ENCODE results near the gene CLDND1. TPM values are rescaled to one million over a fixed set of nuclear protein-coding genes. Genes with fewer than 3 reads are reported as not detected.
"Not testable (repeated sequence)": the region's sequence is repeated elsewhere in the genome, so short reads cannot be mapped to it uniquely, and the experiment has no call there.

The CLDND1 gene
- polyA plus RNA-seq (ENCODE audit: insufficient read length in 3 of 3): 100 to 1,000 TPM; 165 to 190 (median 179) TPM

DNA sequence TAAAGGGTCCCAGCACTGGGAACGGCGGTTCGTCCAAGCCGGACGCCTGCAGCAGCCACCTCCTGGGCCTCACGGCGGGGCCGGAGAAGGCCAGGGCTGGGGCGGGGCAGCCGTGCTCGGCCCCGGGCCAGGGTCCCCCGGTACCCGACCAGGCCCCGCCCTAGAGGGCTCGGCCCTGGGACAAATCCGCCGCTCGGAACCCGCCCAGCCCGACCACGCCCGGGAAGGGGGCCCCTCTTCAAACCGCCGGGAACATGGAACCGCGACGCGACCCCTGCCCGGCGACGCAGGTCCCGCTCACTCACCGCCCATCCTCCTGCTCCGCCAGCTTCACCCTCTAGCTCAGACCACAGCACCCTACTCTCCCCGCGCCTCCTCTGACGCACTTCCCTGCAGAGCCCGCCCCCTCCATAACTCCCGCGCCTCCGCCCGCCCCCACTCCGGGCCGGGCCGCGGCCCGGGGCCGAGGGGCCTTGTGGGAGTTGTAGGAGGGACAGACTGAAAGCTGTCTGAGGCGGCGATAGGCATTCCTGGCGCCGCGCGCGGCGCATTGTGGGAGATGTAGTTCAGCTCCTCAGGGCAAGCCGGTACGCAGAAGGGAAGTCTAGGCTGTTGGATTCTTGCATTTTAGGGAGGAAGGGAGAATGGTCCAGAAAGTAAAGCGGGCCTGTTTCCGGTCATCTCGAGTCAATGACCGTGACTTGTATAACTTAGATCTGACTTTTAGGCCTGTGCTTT, at the start of gene CLDND1:
CLDND1 (minus strand) TSS at position 359 of the 738 bp plus-strand sequence. CDS start 1,478 bp downstream, outside the sequence.
- DNase-seq (ENCODE audit: low read depth in 3 of 3, low spot score in 2 of 3): peak; percentile 90 to 93 (median 93)

- DNase-seq (ENCODE audit: low read depth in 3 of 3, low spot score in 2 of 3): no peak
These were observed 45.7 kb upstream of the CLDND1 start for GRCh38 chr3:98568402-98568801.

DNA sequence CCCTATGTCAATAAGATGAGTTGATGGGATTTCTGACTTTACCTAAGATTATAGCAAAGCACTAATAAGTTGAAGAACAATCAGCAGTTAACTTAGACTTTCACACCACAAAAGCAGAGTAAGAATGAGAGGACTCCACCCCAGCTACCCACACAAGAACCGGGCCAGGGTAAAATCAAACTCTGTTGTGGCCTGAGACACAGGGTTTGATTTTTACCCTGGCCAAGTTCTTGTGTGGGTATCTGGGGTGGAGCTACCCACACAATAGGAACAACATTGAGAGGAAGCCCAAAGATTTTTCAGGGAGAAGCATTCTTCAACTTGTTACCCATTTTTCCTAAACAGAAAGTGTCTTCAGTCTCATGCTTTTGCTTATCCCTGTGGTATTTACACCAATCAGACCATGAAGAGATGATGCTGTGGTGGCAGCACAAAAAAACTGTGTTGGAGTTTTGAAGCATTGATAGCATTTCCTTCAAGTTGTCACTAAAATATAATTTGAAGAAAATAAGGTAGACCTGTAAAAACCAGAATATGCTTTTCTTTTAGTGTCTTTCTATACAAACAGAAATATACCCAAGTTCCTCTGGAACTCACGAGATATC, 45.1 kb upstream of the CLDND1 start:
- no peak for DNase-seq (ENCODE audit: low read depth in 3 of 3, low spot score in 2 of 3)

DNA sequence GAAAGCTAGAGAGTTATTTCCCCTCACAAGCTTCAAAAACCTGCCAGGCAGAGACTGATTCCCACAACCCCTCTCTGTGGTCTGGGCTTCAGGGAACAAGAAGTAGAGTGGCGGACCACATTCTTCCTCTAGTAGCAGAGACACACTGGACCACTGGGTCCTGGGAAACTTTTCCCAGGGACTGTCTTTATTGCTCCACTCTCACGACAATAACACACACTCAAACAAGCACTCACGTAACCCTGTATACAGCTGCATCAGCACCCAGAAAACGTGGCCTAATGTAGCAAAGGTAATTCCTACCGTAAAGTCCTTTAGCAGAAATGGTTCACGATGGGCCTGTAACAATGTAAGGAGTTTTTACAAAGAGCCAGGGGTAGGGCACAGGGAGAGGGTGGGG, 43.1 kb upstream of the CLDND1 start:
- DNase-seq (ENCODE audit: low read depth in 3 of 3, low spot score in 2 of 3): no peak

GRCh38 chr3:98565237-98565643, 42.5 kb upstream of the CLDND1 start:
- no peak for DNase-seq (ENCODE audit: low read depth in 3 of 3, low spot score in 2 of 3)

- DNase-seq (ENCODE audit: low read depth in 3 of 3, low spot score in 2 of 3): no peak
These were observed 41.7 kb upstream of the CLDND1 start for GRCh38 chr3:98564282-98565005.

- DNase-seq (ENCODE audit: low read depth in 3 of 3, low spot score in 2 of 3): no peak
These were observed 41.1 kb upstream of the CLDND1 start for GRCh38 chr3:98563661-98564281.

DNA sequence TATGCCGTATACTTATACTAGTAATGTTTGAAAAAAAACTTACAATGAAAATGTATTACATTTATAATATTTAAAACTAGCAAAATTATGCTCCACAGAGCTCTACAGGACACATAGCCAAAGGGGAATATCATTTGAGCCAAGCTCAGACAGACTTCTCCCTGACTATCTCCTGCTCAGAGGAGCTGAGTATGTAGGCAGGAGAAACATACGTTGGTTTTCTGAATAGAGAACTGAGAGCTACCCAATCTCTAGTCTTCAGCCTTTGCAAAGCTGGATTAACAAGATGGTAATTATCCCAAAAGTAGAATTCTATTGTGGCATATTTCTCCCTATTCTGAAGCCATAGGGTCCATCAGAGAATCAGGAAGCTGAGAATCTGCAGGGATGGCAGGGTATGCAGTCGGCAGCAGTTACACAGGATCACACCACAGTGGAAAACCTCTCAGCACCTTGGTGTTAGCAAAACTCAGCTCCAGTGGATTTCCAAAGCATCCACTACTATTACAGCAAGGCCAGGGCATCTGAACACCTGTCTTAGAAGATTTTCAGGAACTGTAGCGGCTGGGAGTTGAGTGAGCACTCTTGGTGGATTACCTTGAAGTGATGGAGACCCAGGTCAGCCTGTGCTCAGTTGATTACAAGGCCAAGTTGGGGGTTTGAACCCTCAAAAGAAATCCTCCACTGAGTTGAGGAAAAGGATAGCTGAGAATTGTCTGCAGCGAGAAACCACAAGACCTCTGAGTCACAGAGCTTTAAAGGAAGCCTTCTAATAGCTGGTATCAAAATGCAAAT, 39.2 kb upstream of the CLDND1 start:
- DNase-seq (ENCODE audit: low read depth in 3 of 3, low spot score in 2 of 3): no peak

GRCh38 chr3:98560911-98561310, 38.2 kb upstream of the CLDND1 start:
- no peak for DNase-seq (ENCODE audit: low read depth in 3 of 3, low spot score in 2 of 3)

GRCh38 chr3:98559769-98560168, 37.1 kb upstream of the CLDND1 start:
- DNase-seq (ENCODE audit: low read depth in 3 of 3, low spot score in 2 of 3): not testable (repeated sequence)

DNA sequence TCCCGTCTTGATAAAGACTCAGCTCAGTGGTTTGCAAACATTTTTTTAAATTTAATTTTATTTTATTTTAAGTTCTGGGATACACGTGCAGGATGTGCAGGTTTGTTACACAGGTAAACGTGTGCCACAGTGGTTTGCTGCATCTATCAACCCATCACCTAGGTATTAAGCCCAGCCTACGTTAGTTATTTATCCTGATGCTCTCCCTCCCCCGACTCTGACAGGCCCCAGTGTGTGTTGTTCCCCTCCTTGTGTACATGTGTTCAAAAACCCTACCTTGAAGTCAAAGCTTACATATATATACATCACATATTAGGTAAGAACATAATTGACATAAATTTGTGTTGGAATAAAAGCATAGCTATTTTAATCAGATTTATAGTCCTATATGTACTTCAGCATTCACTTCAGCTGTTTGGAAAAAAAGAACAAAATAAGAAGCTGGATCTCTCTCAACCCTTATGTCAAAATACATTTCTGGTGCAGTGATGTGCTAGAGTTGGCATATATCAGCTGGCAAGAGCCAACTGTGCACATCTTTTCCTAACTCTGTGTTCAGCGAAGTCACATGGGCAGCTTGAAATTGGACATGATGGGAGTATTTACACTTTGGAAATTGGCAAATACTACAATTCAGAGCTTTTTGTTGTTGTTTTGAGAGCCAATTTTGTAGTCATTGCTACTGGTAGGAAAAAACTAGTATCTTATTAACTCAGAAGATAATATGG, 35.6 kb upstream of the CLDND1 start:
- DNase-seq (ENCODE audit: low read depth in 3 of 3, low spot score in 2 of 3): no peak

GRCh38 chr3:98557324-98558010, 34.8 kb upstream of the CLDND1 start:
- DNase-seq (ENCODE audit: low read depth in 3 of 3, low spot score in 2 of 3): no peak

DNA sequence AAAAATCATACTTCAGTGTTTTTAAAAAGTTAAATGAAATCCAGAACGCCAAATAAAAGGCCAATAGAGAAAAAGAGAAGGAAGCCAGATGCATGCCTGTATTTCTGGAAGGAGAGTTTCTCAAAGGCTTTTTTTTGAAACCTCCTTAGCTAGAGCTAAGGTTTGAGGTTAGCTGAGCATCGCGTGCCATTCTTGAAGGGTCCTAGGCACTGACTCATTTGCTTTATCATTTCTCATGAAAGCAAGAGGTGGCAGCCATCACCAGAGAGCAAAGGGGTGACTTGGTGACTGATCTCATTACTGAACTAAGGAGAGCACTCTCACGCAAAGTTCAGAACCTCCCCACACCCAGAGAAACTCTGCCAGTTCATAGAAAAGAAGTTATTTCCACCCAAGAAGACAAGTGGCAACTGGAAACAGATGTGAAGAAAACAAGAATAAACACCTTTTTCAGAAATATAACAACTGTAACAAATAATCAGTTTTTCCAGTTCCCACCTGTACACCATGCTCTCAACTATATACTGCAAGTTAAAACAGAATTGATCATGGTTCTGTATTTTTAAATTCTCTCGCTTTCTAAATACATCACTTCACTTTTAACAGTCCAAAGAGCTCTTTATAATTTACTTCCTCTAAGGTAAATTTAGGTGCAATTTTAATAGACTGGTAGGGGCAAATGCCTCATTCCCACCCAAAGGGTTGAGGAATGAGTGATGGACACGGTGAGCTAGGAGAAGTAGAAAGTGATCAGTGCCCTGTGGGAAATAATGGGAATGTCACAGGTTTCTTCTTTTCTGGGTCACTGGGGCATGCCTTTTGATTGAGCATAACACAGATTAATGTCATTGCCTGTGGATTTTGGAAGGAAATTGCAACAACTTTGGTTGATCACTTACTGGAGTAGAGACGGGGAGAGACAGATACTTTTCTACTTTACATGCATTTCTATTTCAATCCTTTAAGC, 33.7 kb upstream of the CLDND1 start:
- no peak for DNase-seq (ENCODE audit: low read depth in 3 of 3, low spot score in 2 of 3)

DNA sequence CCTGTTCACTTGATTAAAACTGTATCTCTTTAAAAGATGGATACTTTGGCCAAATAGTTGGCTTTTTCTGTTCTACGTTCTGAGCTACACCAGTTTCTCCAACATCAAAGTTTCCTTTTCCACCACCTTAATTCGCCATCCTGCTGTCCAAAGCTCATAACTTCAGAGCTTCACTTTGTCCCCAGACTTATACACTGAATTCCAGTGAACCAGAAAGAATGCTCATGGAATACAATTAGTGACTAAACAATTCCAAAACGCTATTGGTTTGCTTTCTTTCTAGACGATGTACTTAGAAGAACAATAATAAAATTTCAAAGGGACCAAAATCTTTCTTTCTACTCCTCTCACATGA, 32.3 kb upstream of the CLDND1 start:
- no peak for DNase-seq (ENCODE audit: low read depth in 3 of 3, low spot score in 2 of 3)

DNA sequence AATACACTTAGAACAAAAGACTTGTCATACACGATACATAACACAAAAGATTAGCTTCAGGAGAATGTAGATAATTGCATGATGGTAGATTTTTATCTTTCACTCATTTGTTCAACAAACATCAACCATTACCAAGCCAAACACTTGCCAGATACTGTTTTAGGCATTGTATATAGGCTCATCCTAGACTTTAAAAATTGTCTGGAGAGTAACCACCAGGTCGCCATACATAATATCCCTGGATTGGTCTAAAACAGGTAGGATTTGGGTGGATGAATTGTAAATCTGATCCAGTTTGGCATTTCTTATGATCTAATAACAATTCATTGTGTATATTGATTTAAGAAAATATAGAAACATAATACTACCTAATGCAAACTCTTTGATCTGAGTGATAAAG, 31.9 kb upstream of the CLDND1 start:
- no peak for DNase-seq (ENCODE audit: low read depth in 3 of 3, low spot score in 2 of 3)

GRCh38 chr3:98553753-98554152, 31.1 kb upstream of the CLDND1 start:
- no peak for DNase-seq (ENCODE audit: low read depth in 3 of 3, low spot score in 2 of 3)

- no peak for DNase-seq (ENCODE audit: low read depth in 3 of 3, low spot score in 2 of 3)
These were observed 30.4 kb upstream of the CLDND1 start for GRCh38 chr3:98553021-98553563.

All from right renal cortex interstitium (tissue), 3 donors.